Measurements from ENCODE around the gene ADRA2A. TPM values are rescaled to one million over a fixed set of nuclear protein-coding genes. Genes with fewer than 3 reads are reported as not detected.

Gene ADRA2A
- polyA plus RNA-seq, 1 donor (not counting 4 experiments of a cell fraction or from before 2014, with no cell fraction given) = not detected

GRCh38 chr10:111077479-111077784 lies 603 bp downstream of the ADRA2A start:
- DNase-seq (ENCODE audit: low read depth, low spot score) (no peak), FAIRE-seq (no peak)
- peaks cover 59% of the 10 kb centered on the region for H3K27me3 ChIP-seq (ENCODE audit: control insufficient read depth, extremely low read depth, insufficient read depth, low read length)
- H3K9ac ChIP-seq (ENCODE audit: control insufficient read depth, extremely low read depth, insufficient read depth, low read length) = no peak overlapping the region
- H3K9me1 ChIP-seq (ENCODE audit: control insufficient read depth, extremely low read depth, insufficient read depth, low read length) = no peaks in the 10 kb centered on the region
- no peaks in the 10 kb centered on the region for H3K79me2 ChIP-seq (ENCODE audit: control insufficient read depth, insufficient read depth, low read length)
- no peaks in the 10 kb centered on the region for H3K4me1 ChIP-seq (ENCODE audit: control insufficient read depth, extremely low read depth, insufficient read depth, low read length)
- H3K9me3 ChIP-seq (ENCODE audit: control insufficient read depth, low read depth, low read length) = peaks cover 5% of the 10 kb centered on the region
- no peak overlapping the region for H3K27ac ChIP-seq (ENCODE audit: control insufficient read depth, insufficient read depth, low read length)
- H2AFZ ChIP-seq (ENCODE audit: control insufficient read depth, low read length) = no peak overlapping the region
- TF ChIP-seq CTCF (optimal IDR thresholded peaks at IDR 0.05 in 1 of 3, IDR thresholded peaks at IDR 0.05 in 1 of 3, conservative IDR thresholded peaks at IDR 0.05 in 1 of 3; ENCODE audit: extremely low read depth in 1 of 3, insufficient read depth in 2 of 3, low read length in 3 of 3) = no peak
- TF ChIP-seq EZH2 (IDR thresholded peaks at IDR 0.05; ENCODE audit: low read length) = no peak
- dilution Hi-C loops (cut with MboI; ENCODE audit: extremely low pct_ligation_motif_present, low sequenced_read_pairs) = no loop called here
- peak overlapping the region; percentile 77 for H3K4me2 ChIP-seq (ENCODE audit: control insufficient read depth, extremely low read depth, insufficient read depth, low read depth, low read length)
- peak overlapping the region in 2 of 3 experiments; percentile 34 to 59 for H3K4me3 ChIP-seq (ENCODE audit: control insufficient read depth in 2 of 3, extremely low read depth in 1 of 3, insufficient read depth in 2 of 3, low read depth in 1 of 3, low read length in 3 of 3)
- no peaks in the 10 kb centered on the region for H3K36me3 ChIP-seq (ENCODE audit: control insufficient read depth in 2 of 2, extremely low read depth in 1 of 2, insufficient read depth in 2 of 2, low read length in 2 of 2)
- no peaks in the 10 kb centered on the region for H4K20me1 ChIP-seq (ENCODE audit: control insufficient read depth, extremely low read depth, insufficient read depth, low read length)

GRCh38 chr10:111077785-111078504 lies 1.1 kb downstream of the ADRA2A start:
- H3K9me3 ChIP-seq (ENCODE audit: control insufficient read depth, low read depth, low read length) = peaks cover 5% of the 10 kb centered on the region
- no peaks in the 10 kb centered on the region for H3K36me3 ChIP-seq (ENCODE audit: control insufficient read depth in 2 of 2, extremely low read depth in 1 of 2, insufficient read depth in 2 of 2, low read length in 2 of 2)
- H4K20me1 ChIP-seq (ENCODE audit: control insufficient read depth, extremely low read depth, insufficient read depth, low read length) = no peaks in the 10 kb centered on the region
- H3K27ac ChIP-seq (ENCODE audit: control insufficient read depth, insufficient read depth, low read length) = no peak overlapping the region
- DNase-seq (ENCODE audit: low read depth, low spot score) (no peak), FAIRE-seq (no peak)
- no peaks in the 10 kb centered on the region for H3K4me1 ChIP-seq (ENCODE audit: control insufficient read depth, extremely low read depth, insufficient read depth, low read length)
- H3K4me2 ChIP-seq (ENCODE audit: control insufficient read depth, extremely low read depth, insufficient read depth, low read depth, low read length) = peak overlapping the region; percentile 77
- no peak overlapping the region for H2AFZ ChIP-seq (ENCODE audit: control insufficient read depth, low read length)
- dilution Hi-C loops (cut with MboI; ENCODE audit: extremely low pct_ligation_motif_present, low sequenced_read_pairs) = no loop called here
- H3K9me1 ChIP-seq (ENCODE audit: control insufficient read depth, extremely low read depth, insufficient read depth, low read length) = no peaks in the 10 kb centered on the region
- H3K4me3 ChIP-seq (ENCODE audit: control insufficient read depth in 2 of 3, extremely low read depth in 1 of 3, insufficient read depth in 2 of 3, low read depth in 1 of 3, low read length in 3 of 3) = peak overlapping the region in 1 of 3 experiments; percentile 59
- no peak overlapping the region for H3K9ac ChIP-seq (ENCODE audit: control insufficient read depth, extremely low read depth, insufficient read depth, low read length)
- TF ChIP-seq EZH2 (IDR thresholded peaks at IDR 0.05; ENCODE audit: low read length) (peak; percentile 89), CTCF (optimal IDR thresholded peaks at IDR 0.05 in 1 of 3, IDR thresholded peaks at IDR 0.05 in 1 of 3, conservative IDR thresholded peaks at IDR 0.05 in 1 of 3; ENCODE audit: extremely low read depth in 1 of 3, insufficient read depth in 2 of 3, low read length in 3 of 3) (no peak)
- H3K27me3 ChIP-seq (ENCODE audit: control insufficient read depth, extremely low read depth, insufficient read depth, low read length) = peaks cover 59% of the 10 kb centered on the region
- H3K79me2 ChIP-seq (ENCODE audit: control insufficient read depth, insufficient read depth, low read length) = no peaks in the 10 kb centered on the region
